GM21447 (cell line): ENCODE results near the gene LY9.
"Not testable (repeated sequence)": the region's sequence is repeated elsewhere in the genome, so short reads cannot be mapped to it uniquely, and the experiment has no call there.

ENCODE experiments used
- ATAC-seq: cut with Tn5 transposase; IDR thresholded peaks from one replicate; pipeline ENCODE4 v1.9.1; 2021; ENCODE audit not compliant: unreplicated experiment

The LY9 gene

GRCh38 chr1:160863061-160863773 lies 67.2 kb downstream of the LY9 start:
- no peak for ATAC-seq

- ATAC-seq = no peak
Observed at GRCh38 chr1:160863774-160864131, 67.8 kb downstream of the LY9 start.

GRCh38 chr1:160864173-160864572 lies 68.2 kb downstream of the LY9 start:
- ATAC-seq = no peak

GRCh38 chr1:160865337-160865736 lies 69.4 kb downstream of the LY9 start:
- no peak for ATAC-seq

GRCh38 chr1:160866001-160866694 lies 70.2 kb downstream of the LY9 start:
- no peak for ATAC-seq

GRCh38 chr1:160866695-160867260 lies 70.8 kb downstream of the LY9 start:
- no peak for ATAC-seq

- not testable (repeated sequence) for ATAC-seq
Observed at GRCh38 chr1:160867651-160868050, 71.7 kb downstream of the LY9 start.

GRCh38 chr1:160868141-160868540 lies 72.2 kb downstream of the LY9 start:
- ATAC-seq = no peak

- no peak for ATAC-seq
Observed at GRCh38 chr1:160874935-160875334, 79.0 kb downstream of the LY9 start.

GRCh38 chr1:160875591-160875990 lies 79.6 kb downstream of the LY9 start:
- not testable (repeated sequence) for ATAC-seq

GRCh38 chr1:160876311-160876710 lies 80.3 kb downstream of the LY9 start:
- ATAC-seq = no peak

GRCh38 chr1:160877221-160877620 lies 81.2 kb downstream of the LY9 start:
- no peak for ATAC-seq
